ENCODE data around the gene ARG2.

The ARG2 gene

DNA sequence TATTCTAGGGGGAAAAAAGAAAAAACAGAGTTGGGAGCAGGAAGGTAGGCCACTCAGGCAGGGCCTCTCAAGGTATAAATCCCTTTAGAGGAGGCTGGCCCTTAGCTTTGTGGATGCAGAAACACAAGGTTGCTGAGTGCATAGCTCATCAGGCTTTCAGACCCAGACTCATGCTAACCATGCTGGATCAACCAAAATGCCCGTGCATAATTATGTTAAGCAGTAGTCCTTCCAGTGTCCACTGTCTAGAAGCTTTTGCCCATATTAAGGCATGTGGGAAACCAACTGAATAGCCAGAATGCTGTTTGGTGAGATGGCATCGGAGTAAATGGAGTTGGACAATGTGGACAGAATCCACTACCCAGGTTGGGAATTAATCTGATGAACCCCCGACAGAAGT, 18.9 kb downstream of the ARG2 start:
- DNase-seq (ENCODE audit: low spot score): no peak

DNA sequence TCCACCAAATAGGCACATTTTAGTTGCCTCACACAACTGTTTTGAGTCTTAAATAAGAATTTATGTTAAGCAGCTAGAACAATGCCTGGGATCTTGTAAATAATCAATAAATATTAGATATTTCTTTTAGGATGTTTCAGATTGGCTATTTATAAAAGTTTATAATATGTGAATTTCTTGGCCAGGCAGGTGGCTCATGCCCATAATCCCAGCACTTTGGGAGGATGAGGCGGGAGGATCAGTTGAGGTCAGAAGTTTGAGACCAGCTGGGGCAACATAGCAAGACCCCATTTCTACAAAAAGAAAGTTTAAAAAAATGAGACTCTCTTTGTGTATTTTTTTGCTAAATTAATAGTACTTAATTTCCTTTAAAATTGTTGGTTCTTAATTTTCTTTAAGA, 21.8 kb downstream of the ARG2 start:
- DNase-seq (ENCODE audit: low spot score): no peak

DNA sequence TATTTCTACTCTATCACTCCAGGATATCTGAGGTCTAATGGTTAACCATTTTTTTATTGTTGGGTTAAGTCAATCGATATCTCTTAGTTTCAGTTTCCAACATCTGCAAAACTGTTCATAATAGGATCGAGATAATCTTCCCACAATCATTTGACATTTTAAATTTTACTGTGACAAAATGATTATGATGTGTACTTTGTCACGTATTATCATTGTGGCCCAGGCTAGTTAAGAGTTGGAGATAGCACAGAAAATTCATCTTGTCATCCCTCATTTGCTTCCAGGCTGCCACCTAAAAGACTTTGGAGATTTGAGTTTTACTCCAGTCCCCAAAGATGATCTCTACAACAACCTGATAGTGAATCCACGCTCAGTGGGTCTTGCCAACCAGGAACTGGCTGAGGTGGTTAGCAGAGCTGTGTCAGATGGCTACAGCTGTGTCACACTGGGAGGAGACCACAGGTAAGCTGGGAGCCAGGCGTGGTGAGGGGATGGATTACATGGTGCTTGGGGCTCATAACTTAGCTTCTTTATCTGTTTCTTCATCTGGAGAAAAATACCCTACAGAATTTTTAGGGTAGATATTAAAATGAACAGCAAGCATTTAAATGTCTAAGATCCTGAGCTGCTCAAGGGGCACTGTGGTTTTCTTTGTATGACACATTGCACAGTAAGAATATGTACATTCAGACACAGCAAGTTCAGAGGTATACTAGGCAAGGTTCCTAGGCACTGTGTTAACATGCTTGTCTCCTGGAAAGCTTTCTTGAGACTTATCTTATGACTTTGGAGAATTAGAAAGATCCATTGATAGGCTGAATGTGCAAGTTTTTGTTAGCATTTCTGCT, 22.4 kb downstream of the ARG2 start:
- no peak for DNase-seq (ENCODE audit: low spot score)

DNA sequence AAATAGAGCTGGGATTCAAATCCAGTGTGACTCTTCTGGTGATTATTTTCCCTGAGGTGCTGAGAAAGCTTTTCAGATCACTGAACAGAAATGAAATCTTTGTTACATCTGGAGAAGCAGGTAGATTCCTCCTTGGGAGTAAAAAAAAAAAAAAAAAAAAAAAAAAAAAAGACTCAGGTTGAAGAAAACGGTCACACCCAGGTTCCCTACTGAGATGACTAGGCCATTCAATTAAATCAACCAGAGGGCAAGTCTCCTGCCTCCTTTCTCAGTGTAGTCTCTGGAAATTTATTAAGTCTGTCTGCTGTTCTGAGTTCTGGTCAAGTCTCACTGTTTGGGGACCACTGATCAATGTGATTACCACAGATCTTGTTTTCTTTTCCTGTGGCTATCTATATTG, 24.0 kb downstream of the ARG2 start:
- DNase-seq (ENCODE audit: low spot score): no peak

DNA sequence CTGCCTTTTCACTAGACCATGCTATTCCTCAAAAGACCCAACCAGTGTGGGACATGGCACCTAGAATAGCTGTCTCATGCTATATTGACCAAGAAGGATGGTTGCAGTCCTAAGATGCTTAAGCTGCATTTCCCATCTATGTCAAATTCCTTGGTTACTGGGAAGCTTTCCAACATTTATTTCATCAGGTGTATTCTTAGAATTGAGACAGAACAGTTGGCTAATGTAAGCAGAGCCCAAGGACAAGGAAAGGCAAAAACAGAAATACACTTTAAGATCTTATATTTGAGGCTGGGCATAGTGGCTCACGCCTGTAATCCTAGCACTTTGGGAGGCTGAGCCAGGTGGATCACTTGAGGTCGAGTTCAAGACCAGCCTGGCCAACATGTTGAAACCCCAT, 24.7 kb downstream of the ARG2 start:
- DNase-seq (ENCODE audit: low spot score): no peak

- DNase-seq (ENCODE audit: low spot score): no peak
Measured at GRCh38 chr14:67645414-67645813, 25.7 kb downstream of the ARG2 start.

DNA sequence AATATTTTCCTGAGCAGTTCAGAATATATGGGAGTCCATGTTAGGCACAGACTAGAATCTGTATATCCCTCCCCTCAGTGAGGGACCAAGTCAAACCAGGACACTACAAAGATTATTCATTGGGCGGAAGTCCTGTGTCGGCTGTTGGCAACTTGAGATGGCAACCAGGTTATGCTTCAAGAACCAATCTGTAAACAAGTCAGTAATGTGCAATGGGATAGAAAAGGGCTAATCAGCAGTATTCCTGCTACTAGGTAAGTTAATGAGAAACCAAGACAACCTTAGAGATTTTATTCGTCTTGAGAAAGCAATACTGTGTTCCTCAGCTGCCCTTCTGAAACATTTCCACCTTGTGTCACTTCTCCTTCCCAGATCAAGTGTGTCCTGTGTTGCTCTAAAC, 26.4 kb downstream of the ARG2 start:
- DNase-seq (ENCODE audit: low spot score): no peak

DNA sequence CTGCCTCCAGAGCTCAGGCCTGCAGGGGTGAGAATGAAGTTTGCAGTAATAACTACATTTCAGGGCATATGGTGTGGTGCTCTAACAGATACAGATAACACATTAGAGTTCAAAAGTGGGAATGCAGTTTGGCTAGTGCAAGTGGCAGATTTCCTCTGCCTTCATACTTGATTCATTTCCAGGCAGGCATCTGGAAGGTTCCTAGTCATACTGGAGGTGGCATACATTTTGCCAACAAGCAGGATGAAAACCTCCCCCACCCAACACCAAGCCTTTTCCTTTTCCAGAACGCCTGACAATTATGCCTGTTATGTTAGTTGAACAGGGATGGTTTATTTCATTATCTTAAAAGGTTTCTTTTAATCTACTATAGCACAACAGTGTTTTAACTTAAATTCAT, 30.4 kb downstream of the ARG2 start:
- DNase-seq (ENCODE audit: low spot score): peak; percentile 54

DNA sequence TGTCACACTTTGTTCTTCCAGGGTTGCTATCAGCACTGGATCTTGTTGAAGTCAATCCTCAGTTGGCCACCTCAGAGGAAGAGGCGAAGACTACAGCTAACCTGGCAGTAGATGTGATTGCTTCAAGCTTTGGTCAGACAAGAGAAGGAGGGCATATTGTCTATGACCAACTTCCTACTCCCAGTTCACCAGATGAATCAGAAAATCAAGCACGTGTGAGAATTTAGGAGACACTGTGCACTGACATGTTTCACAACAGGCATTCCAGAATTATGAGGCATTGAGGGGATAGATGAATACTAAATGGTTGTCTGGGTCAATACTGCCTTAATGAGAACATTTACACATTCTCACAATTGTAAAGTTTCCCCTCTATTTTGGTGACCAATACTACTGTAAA, 31.0 kb downstream of the ARG2 start:
- DNase-seq (ENCODE audit: low spot score): no peak

DNA sequence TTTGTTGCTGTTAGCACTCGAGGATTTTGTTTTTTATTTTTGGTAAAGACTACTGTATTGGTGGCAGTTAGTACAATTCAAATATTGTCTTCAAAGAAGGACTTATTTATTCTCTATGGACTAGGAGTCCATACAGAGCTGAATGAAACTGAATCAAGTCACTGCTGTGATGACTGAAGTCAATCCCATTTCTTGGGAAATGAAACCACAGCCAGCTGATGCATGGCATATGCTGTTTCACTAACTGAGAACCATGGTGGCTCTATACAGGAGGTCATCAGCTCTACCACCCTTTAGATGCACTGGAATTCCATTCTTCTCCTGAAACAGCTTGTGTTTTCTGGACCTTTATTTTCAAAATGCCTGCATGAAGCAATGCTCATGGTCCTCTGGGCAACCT, 32.5 kb downstream of the ARG2 start:
- no peak for DNase-seq (ENCODE audit: low spot score)

GRCh38 chr14:67653651-67654280, 34.0 kb downstream of the ARG2 start:
- DNase-seq (ENCODE audit: low spot score): no peak

DNA sequence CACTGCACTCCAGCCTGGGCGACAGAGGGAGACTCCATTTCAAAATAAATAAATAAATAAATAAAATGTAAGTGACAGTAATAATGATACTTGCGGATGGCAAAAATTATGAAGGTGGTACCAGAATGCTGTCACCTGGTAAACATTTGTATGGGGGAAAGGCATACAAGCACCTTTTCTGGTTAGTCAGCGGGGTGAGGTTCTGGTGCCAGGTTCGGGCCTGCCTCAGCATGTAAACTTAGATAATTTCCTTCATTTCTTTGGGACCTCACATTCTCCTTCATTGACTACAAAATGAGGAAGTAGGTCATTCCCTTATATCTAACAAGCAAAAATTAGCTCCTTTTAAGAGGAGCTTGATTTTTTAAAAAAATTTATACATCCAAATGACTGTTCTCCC, 43.9 kb downstream of the ARG2 start:
- DNase-seq (ENCODE audit: low spot score): no peak

DNA sequence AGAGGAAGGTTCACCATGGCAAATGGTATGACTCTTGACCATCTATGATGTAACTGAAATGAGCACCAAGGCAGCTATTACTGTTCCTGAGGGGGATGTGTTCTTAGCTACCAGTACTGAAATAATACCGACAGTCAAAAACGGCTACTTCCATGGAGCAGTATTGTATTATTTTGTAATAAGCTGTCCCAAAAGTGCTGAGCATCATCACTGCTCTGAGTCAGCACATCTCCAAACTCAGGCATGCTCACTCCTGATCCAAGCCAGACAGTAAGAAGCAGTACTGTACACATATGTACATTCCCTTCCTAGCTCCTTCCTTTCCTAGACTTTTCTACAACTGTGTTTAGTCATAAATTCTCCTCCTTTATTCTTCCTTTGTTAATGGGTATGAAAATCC, 46.1 kb downstream of the ARG2 start:
- peak; percentile 29 for DNase-seq (ENCODE audit: low spot score)

DNA sequence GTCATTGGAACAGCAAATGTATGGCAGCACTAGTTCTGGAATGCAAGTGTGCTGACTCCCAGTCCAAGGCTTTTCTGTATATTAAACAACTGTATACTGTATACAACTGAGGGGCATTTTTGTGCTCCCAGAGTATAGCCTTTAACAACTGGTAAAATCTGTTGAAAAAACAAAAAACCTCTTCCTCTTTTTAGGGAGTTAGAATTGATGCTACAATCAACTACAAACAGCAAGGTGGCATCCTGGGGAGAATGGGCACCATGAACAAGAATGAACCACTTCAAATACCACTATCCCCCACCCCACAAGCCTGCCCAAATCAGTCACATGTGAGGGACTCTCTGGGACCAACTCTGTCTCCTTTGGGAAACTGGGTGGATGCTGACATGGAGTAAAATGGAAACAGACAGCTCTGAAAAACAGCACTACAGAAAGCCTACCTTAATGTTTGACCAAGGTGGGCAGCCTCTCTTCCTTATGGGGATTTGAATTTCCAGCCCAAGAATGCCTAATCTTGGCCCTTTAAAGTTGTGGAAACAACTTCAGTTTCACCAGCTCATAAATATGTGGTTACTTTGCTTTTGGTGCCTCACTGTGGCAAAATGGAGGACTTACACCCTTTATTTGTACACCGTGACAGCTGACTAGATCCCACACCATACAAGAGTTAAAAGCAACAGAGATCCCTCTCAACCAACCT, 47.2 kb downstream of the ARG2 start:
- DNase-seq (ENCODE audit: low spot score): peak; percentile 78

DNA sequence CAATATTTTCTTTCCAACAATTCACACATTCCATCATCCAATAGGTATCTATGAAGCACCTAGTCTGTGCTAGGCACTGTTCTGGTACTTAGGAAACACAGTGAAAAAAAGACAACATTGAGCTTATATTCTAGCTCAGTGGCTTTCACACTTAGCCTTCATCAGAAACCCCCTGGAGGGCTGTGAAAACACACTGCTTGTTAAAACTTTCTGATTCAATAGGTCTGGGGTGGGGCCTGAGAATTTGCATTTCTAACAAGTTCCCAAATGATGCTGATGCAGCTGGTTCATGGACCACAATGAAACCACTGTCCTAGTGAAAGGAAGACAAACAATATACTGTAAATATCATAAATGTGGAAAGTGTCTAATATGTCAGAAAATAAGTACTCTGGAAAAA, 48.8 kb downstream of the ARG2 start:
- no peak for DNase-seq (ENCODE audit: low spot score)

GRCh38 chr14:67673451-67673850, 53.7 kb downstream of the ARG2 start:
- no peak for DNase-seq (ENCODE audit: low spot score)

GRCh38 chr14:67674139-67674479, 54.4 kb downstream of the ARG2 start:
- DNase-seq (ENCODE audit: low spot score): peak; percentile 77

DNA sequence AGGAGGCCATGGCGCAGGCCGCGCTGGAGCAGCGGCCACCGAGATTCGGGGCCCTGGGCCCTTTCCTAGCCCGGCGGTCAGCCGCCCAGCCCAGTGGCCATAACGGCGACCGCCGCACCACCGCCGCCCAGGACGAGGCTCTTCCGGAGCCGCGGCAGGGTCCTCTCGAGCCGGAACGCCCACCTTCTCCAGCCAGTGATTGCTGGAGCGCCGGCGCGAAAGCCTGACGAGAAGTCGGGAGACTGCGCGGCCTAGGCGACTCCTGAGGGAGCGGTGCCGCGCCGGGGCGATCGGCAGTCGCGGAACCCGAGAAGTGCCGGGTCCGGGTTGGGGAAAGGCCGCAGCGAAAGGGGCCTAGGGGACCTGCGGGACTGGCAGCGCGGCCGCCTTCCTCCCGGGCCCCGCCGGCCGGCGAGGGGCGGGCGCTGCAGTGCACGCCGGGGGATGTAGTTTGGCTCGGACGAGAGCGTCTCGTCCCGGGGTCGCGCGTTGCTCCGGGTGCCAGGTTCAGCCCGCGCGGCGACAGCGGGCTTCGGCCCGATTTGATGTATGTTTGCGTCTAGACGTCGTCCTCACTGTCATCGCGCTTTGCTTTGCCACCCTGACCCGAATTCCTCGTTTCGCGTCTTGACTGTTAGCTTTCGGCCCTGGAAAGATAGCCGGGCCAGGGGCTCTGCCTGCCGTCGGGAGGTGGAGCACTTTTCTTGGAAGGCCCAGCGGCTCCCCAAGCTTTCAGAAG, 54.9 kb downstream of the ARG2 start, which contains the start of gene VTI1B:
VTI1B (minus strand) TSS at position 153 of the 739 bp plus-strand sequence; CDS start at position 10, 143 bp downstream.
- peak; percentile 84 for DNase-seq (ENCODE audit: low spot score)

GRCh38 chr14:67675219-67675582, 55.5 kb downstream of the ARG2 start:
- no peak for DNase-seq (ENCODE audit: low spot score)

DNA sequence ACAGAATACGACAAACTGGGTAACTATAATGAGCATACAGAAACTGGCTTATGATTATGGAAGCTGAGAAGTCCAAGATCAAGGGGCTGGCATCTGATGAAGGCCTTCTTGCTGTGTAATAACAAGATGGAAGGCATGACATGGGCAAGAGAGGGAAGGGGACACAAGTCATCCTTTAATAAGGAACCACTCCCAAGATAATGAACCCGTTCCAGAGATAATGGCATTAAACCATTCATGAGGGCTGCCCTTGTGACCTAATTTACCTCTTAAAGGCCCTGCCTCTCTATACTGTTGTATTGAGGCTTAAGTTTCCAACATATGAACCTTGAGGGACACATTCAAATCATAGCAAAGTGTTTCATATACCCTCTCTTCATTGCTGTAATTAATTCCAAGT, 59.3 kb downstream of the ARG2 start:
- no peak for DNase-seq (ENCODE audit: low spot score)

GRCh38 chr14:67680121-67680602, 60.4 kb downstream of the ARG2 start:
- DNase-seq (ENCODE audit: low spot score): no peak

DNA sequence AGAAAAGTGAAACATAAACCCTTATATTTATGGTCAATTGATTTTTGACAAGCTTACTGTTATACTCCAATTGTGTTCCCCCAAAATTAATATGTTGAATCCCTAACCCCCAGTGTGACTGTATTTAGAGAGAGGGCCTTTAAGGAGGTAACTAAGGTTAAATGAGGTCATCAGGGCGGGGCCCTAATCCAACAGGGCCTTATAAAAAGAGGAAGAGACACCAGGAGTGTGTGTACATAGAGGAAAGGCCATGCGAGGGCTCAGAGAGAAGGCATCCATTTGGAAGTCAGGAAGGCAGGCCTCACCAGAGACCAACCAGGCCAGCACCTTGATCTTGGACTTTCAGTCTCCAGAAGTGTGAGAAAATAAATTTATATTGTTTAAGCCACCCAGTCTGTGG, 61.2 kb downstream of the ARG2 start:
- DNase-seq (ENCODE audit: low spot score): no peak
